A549 (cell line): ENCODE data around the gene KCNAB2.

Source experiments
- CTCF ChIP-seq: fragments of >200 bp; sonication (Bioruptor Twin); formaldehyde crosslinking; IDR thresholded peaks from 3 replicates; pipeline ENCODE4 v1.5.1; 2016
- POLR2A ChIP-seq: IDR thresholded peaks from 2 replicates; pipeline ENCODE4 v1.6.1; 2012; ENCODE audit warnings: mild to moderate bottlenecking, low read length

- TF ChIP-seq CTCF (no peak), POLR2A (no peak)
Measured at GRCh38 chr1:6136516-6137220, 91.0 kb downstream of the KCNAB2 start.
